PC-9 (cell line): ENCODE data around the gene RAD52. TPM values are rescaled to one million over a fixed set of nuclear protein-coding genes. Genes with fewer than 3 reads are reported as not detected.

Experiments used
- BruUV-seq: library from RNA; stranded (reverse); fragments of 400-500 nt; replicated peaks from 2 replicates; lab custom pipeline; 2021; lab: Mats Ljungman, UMichigan
- CTCF ChIA-PET: fragments of 300-600 bp; sonication (Branson Sonifier 250); formaldehyde crosslinking; loops from one replicate; lab custom pipeline; 2022; ENCODE audit warnings: antibody characterized with exemption; lab: Charles Lee
- POLR2A ChIA-PET: fragments of 300-600 bp; sonication (Branson Sonifier 250); formaldehyde crosslinking; loops from one replicate; lab custom pipeline; 2022; ENCODE audit warnings: antibody characterized with exemption; ENCODE audit not compliant: unreplicated experiment; lab: Charles Lee
- DNase-seq, 2 experiments: peaks; one replicate each; pipeline versions ENCODE4 v3.0.0 to v3.0.0-alpha.2; 2015 to 2022; ENCODE audit warnings: mixed read lengths in 1 of 2
- H2AFZ ChIP-seq: fragments of 200-600 bp; sonication (generic); 2 replicates; pipeline ENCODE4 v1.8.1; 2017; ENCODE audit warnings: antibody characterized with exemption
- H3F3A ChIP-seq: fragments of 200-600 bp; sonication (generic); 2 replicates; pipeline ENCODE4 v1.8.1; 2017; ENCODE audit warnings: antibody characterized with exemption, mild to moderate bottlenecking, low read depth; ENCODE audit not compliant: insufficient read depth
- H3K27ac ChIP-seq: fragments of 200-600 bp; sonication (generic); 2 replicates; pipeline ENCODE4 v1.6.1; 2016; ENCODE audit warnings: mixed run types
- H3K27me3 ChIP-seq: fragments of 200-600 bp; sonication (generic); 2 replicates; pipeline ENCODE4 v1.6.1; 2016; ENCODE audit warnings: low read depth, mixed run types; ENCODE audit not compliant: insufficient read depth
- H3K36me3 ChIP-seq: fragments of 200-600 bp; sonication (generic); 2 replicates; pipeline ENCODE4 v1.6.1; 2016; ENCODE audit warnings: low read depth, mixed run types
- H3K4me1 ChIP-seq: fragments of 200-600 bp; sonication (generic); replicated peaks from 2 replicates; pipeline ENCODE4 v1.6.1; 2016; ENCODE audit warnings: mixed run types; ENCODE audit not compliant: insufficient read depth
- H3K4me2 ChIP-seq: fragments of 200-600 bp; sonication (generic); 2 replicates; pipeline ENCODE4 v1.6.1; 2017; ENCODE audit warnings: mixed run types
- H3K4me3 ChIP-seq: fragments of 200-600 bp; sonication (generic); 2 replicates; pipeline ENCODE4 v1.6.1; 2016; ENCODE audit warnings: mixed run types
- H3K79me2 ChIP-seq: fragments of 200-600 bp; sonication (generic); 2 replicates; pipeline ENCODE4 v1.6.1; 2017; ENCODE audit warnings: low read depth, mixed run types
- H3K9me2 ChIP-seq: fragments of 200-600 bp; sonication (generic); 2 replicates; pipeline ENCODE4 v1.8.1; 2017; ENCODE audit warnings: mild to moderate bottlenecking; ENCODE audit not compliant: insufficient read depth
- H3K9me3 ChIP-seq: fragments of 200-600 bp; sonication (generic); 2 replicates; pipeline ENCODE4 v1.8.1; 2016; ENCODE audit warnings: low read depth; ENCODE audit not compliant: insufficient read depth
- H4K20me1 ChIP-seq: fragments of 200-600 bp; sonication (generic); 2 replicates; pipeline ENCODE4 v1.8.1; 2017; ENCODE audit not compliant: insufficient read depth
- CTCF ChIP-seq: fragments of 200-600 bp; sonication (generic); conservative IDR thresholded peaks from 2 replicates; pipeline ENCODE4 v1.6.1; 2017; ENCODE audit warnings: mixed run types, antibody characterized with exemption, mild to moderate bottlenecking, moderate library complexity
- EZH2 ChIP-seq: fragments of 200-600 bp; sonication (generic); IDR thresholded peaks from 2 replicates; pipeline ENCODE4 v1.8.0; 2017; ENCODE audit warnings: antibody characterized with exemption, low read depth
- intact Hi-C: fragments of 100-400 bp; cut with micrococcal nuclease; formaldehyde crosslinking; loops from one replicate; pipeline ENCODE4 v1.10.0; 2022; ENCODE audit not compliant: unreplicated experiment
- total RNA-seq: library from RNA; stranded (reverse); gene quantifications from 2 replicates; pipeline ENCODE4 v1.2.3, GENCODE V29; 2021

Gene RAD52
- total RNA-seq, 1 experiment from 2014 or later = 25.0 TPM

GRCh38 chr12:946631-947030 is 2.9 kb downstream of the RAD52 start:
- H3F3A ChIP-seq = peaks cover 29% of the 10 kb centered on the region
- H3K4me3 ChIP-seq = no peak overlapping the region
- TF ChIP-seq EZH2 = no peak
- TF ChIP-seq CTCF = no peak
- H3K27me3 ChIP-seq = no peaks in the 10 kb centered on the region
- no peaks in the 10 kb centered on the region; the same call in 1 of the 2 replicates for H4K20me1 ChIP-seq
- H3K79me2 ChIP-seq = peaks cover 65% of the 10 kb centered on the region
- ChIA-PET POLR2A (interaction anchor here (0.5 to 0.7 kb wide), 2 partner anchors 558 to 588 kb away, joined by 3 to 4 read pairs; partner anchors contain the start of gene KDM5A), CTCF (no interaction called here)
- H3K4me1 ChIP-seq = peaks cover 8% of the 10 kb centered on the region
- no peak overlapping the region for H3K27ac ChIP-seq
- H3K9me3 ChIP-seq = no peaks in the 10 kb centered on the region
- no peak overlapping the region for H3K4me2 ChIP-seq
- H3K9me2 ChIP-seq = no peaks in the 10 kb centered on the region
- BruUV-seq = no TSS peak
- peaks cover 7% of the 10 kb centered on the region; the same call in 1 of the 2 replicates for H3K36me3 ChIP-seq
- intact Hi-C loops = loop anchor here (5.0 kb wide), 4 partner anchors 146 to 661 kb away; partner anchors contain the start of genes B4GALNT3 and WNK1
- H2AFZ ChIP-seq = no peak overlapping the region
- DNase-seq = no peak

- Histone ChIP-seq H3K79me2 (peaks cover 66% of the 10 kb centered on the region), H3K9me2 (no peaks in the 10 kb centered on the region), H3K36me3 (peaks cover 7% of the 10 kb centered on the region; the same call in 1 of the 2 replicates), H2AFZ (no peak overlapping the region), H3K27ac (no peak overlapping the region), H3K4me2 (no peak overlapping the region), H3K4me1 (peaks cover 8% of the 10 kb centered on the region), H3K9me3 (no peaks in the 10 kb centered on the region), H3K27me3 (no peaks in the 10 kb centered on the region), H3F3A (peaks cover 25% of the 10 kb centered on the region), H4K20me1 (no peaks in the 10 kb centered on the region; the same call in 1 of the 2 replicates), H3K4me3 (no peak overlapping the region)
- ChIA-PET CTCF (no interaction called here), POLR2A (interaction anchor here (0.7 kb wide), 1 partner anchor 589 kb away, joined by 4 read pairs; no protein-coding TSS in a partner anchor)
- intact Hi-C loops = loop anchor here (5.0 kb wide), 4 partner anchors 146 to 661 kb away; partner anchors contain the start of genes B4GALNT3 and WNK1
- BruUV-seq = no TSS peak
- TF ChIP-seq CTCF = no peak
- TF ChIP-seq EZH2 = no peak
- DNase-seq = peak in 1 of 2 experiments; percentile 24
Measured at GRCh38 chr12:946212-946611, 3.3 kb downstream of the RAD52 start.

- peaks cover 76% of the 10 kb centered on the region for H3K79me2 ChIP-seq
- H3K27ac ChIP-seq = no peak overlapping the region
- intact Hi-C loops = no loop called here
- DNase-seq = no peak
- peaks cover 19% of the 10 kb centered on the region for H3F3A ChIP-seq
- ChIA-PET POLR2A (no interaction called here), CTCF (no interaction called here)
- peaks cover 9% of the 10 kb centered on the region; the same call in 1 of the 2 replicates for H3K36me3 ChIP-seq
- H3K4me3 ChIP-seq = no peak overlapping the region
- H3K9me2 ChIP-seq = no peaks in the 10 kb centered on the region
- H3K27me3 ChIP-seq = no peaks in the 10 kb centered on the region
- BruUV-seq = no TSS peak
- peaks cover 8% of the 10 kb centered on the region for H3K4me1 ChIP-seq
- H2AFZ ChIP-seq = no peak overlapping the region
- H3K9me3 ChIP-seq = no peaks in the 10 kb centered on the region
- no peak overlapping the region for H3K4me2 ChIP-seq
- TF ChIP-seq CTCF (no peak), EZH2 (no peak)
- H4K20me1 ChIP-seq = no peaks in the 10 kb centered on the region; the same call in 1 of the 2 replicates
Measured at GRCh38 chr12:944211-944610, 5.3 kb downstream of the RAD52 start.
